ENCODE data around the gene SEMA3C. TPM values are rescaled to one million over a fixed set of nuclear protein-coding genes. Genes with fewer than 3 reads are reported as not detected.

The SEMA3C gene
- polyA plus RNA-seq, 12 donors, result 125 to 230 (median 184) TPM

DNA sequence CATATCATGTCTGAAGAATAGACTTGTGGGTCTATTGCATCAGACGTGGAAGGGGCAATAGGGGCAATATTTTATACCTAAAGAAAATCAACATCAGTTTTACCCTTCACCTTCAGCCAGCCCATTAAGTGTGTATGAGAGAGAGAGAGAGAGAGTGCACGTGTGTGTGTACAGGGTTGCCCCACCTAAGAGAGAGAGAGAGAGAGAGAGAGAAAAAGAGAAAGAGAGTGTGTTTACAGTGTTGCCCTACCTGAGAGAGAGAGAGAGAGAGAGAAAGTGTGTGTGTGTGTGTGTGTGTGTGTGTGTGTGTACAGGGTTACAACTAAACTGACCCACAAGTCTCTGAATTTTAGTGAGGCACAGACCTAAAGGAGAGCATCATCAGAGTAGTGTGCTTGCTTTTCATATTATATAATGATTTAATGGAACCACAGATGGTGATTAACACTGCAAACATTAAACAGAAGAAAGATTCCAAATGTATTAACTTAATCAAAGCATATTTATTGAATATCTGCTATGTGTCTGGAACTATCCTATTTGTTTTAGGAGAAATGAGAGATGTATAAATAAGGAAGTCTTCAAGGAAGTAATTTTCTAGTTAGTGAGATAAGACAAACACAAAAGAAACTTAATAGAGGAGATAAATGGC, 213.6 kb downstream of the SEMA3C start:
- no peak for DNase-seq

DNA sequence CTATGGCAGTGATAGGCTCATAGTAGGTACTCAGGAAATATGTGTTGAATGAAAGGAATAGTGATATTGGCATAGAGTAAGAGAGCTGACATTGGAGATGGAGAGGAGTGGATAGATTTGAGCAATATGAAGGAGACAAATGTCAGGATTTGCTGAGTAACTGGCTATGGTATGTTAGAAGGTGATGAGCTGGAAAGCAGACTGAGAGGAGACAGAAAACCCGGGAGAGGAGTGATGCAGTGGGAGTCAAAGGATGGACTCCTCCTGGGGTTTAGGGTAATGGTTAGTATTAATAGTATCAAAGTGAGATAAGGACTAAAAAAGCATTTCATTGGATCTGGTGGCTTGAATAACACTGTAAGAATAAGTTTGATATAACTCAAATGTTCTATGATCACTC, 215.6 kb downstream of the SEMA3C start:
- DNase-seq, result no peak

DNA sequence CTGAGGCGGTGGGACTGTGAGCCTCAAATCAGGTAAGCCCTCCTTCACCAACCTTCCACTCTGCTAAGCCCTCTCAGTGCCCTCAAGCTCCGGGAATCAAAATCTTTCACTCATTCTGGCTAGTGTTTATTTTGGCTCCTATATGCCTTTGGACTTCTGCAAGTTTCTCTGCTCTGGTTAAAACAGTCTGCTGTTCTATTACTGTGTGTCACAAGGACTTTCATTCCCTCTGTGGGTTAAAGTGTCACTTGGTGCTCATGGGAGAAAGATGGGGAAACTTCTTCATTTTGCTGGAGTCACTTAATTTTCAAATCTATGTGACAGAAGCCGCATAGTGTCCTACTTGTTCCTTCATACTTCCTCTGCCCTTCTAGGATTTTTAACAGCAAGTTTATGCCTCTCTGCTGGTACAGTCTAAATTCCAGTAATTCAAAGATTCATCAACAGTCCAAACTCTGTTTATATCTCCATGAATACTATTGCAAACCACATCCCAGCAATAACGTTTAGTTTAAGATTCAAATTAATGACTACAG, 219.1 kb downstream of the SEMA3C start:
- DNase-seq, result no peak

DNA sequence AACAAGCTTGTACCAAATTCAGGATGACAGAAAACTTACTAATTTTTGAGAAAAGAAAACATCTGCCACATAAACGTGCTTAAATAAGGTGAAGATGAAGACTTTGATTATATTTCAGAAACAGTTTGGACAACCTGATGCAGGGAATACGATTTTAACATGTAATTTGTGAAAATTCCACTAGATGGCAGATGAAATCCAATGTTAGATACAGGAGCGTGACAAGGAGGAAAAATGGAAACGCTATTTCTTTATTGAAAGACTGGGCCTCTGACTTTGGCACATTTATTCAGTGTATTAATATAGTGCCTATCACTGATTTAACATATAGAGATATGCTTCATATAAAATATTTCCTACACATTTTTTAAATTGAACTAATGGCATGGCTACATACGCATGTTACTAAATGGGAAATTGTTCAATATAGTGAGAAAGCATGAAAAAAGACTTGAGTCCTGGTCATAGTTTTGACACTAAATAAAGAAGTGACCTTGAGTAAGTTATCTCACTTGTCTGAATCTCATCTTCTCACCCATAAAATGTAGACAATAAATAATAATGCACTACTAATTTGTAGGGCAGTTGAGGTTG, 219.7 kb downstream of the SEMA3C start:
- peak; percentile 80 for DNase-seq

All from muscle of arm (tissue), 12 donors.